Activated CD4-positive, alpha-beta memory T cell treated with anti-CD3 and anti-CD28 coated beads for 36 hours (primary cell): Measurements from ENCODE around the gene CLP1. TPM values are rescaled to one million over a fixed set of nuclear protein-coding genes. Genes with fewer than 3 reads are reported as not detected.
A peak's percentile ranks its signal among the peaks of the same experiment; 100 is the strongest.
"Not testable (repeated sequence)": the region's sequence is repeated elsewhere in the genome, so short reads cannot be mapped to it uniquely, and the experiment has no call there.

ENCODE experiments used
- CTCF ChIA-PET: fragments of 350-600 bp; sonication (Branson Sonifier 250); formaldehyde crosslinking; loops from one replicate; lab custom pipeline; 2021; ENCODE audit warnings: antibody characterized with exemption, inconsistent platforms; lab: Charles Lee
- POLR2A ChIA-PET: fragments of 350-600 bp; sonication (Branson Sonifier 250); formaldehyde crosslinking; loops from one replicate; lab custom pipeline; 2021; ENCODE audit warnings: antibody characterized with exemption; lab: Charles Lee
- DNase-seq: peaks from one replicate; pipeline ENCODE4 v3.0.0-alpha.2; 2020
- H3K27ac Mint-ChIP-seq: one replicate; pipeline ENCODE4 v1.8.0; 2021; ENCODE audit warnings: mixed read lengths
- H3K27me3 Mint-ChIP-seq: one replicate; pipeline ENCODE4 v1.8.0; 2021; ENCODE audit warnings: mixed read lengths
- H3K36me3 Mint-ChIP-seq: one replicate; pipeline ENCODE4 v1.8.0; 2021; ENCODE audit warnings: mixed read lengths
- H3K4me1 Mint-ChIP-seq: one replicate; pipeline ENCODE4 v1.8.0; 2021; ENCODE audit warnings: low read depth, mixed read lengths
- H3K4me3 Mint-ChIP-seq: one replicate; pipeline ENCODE4 v1.8.0; 2021; ENCODE audit warnings: mild to moderate bottlenecking, mixed read lengths
- H3K9me3 Mint-ChIP-seq: one replicate; pipeline ENCODE4 v1.8.0; 2021; ENCODE audit warnings: mixed read lengths
- intact Hi-C: fragments of 100-400 bp; cut with micrococcal nuclease; formaldehyde crosslinking; loops from one replicate; pipeline ENCODE4 v1.15.1; 2023
- microRNA-seq: library from miRNA; unstranded; fragments of <30 nt; microRNA quantifications from one replicate; pipeline ENCODE4 v1.2.0, GENCODE V29; 2022; ENCODE audit warnings: borderline number of aligned reads, borderline microRNAs expressed, borderline replicate concordance
- total RNA-seq, 2 experiments: library from RNA; stranded (reverse); gene quantifications; one replicate each; pipeline ENCODE4 v1.2.3, GENCODE V29; 2021

CLP1 gene
- total RNA-seq, 2 experiments from 2014 or later, result 13.9 to 15.2 TPM

DNA sequence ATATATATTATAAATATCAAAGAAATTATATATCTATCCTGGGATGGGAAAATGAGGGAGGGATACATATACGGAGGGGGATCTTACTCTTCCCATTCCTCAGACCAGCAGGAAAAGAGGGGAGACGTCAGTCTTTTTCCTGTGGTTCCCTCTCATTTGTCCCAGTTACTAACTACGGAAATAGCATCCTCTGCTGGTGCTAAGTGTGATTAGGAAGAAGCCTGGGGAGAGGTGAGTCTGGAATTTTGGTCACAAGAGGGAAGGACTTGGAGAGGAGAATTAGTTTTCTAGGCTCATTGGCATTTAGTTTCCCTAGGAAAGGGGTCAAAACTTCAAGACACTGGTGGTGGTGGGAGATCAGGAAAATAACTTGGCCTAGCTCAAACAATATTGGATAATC is 42.9 kb downstream of the CLP1 start:
- ChIA-PET CTCF (no interaction called here), POLR2A (no interaction called here)
- H3K4me3 Mint-ChIP-seq, result no peak overlapping the region
- no peaks in the 10 kb centered on the region for H3K4me1 Mint-ChIP-seq
- intact Hi-C loops, result no loop called here
- H3K27ac Mint-ChIP-seq, result no peak overlapping the region
- no peak for DNase-seq
- no peaks in the 10 kb centered on the region for H3K9me3 Mint-ChIP-seq
- H3K36me3 Mint-ChIP-seq, result peaks cover 41% of the 10 kb centered on the region
- no peaks in the 10 kb centered on the region for H3K27me3 Mint-ChIP-seq

DNA sequence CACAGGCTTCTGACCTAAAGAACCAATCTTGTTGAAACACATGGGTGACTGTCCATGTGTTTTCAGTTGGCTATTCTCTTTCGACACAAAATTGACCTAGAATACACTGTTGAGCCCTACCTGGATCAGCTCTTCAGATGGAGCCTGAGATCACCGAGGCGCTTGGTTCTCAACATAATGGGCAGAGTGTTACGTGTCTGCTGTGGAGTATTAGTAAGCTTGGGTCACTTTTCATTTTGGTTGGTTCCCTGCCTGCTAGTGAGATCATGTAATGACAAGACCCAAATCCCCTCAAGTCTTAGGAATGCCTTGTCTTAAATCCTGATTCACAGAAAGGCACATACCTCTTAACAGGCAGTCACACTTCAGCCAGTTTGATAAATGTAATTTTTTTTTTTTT is 45.8 kb downstream of the CLP1 start:
- POLR2A ChIA-PET, result no interaction called here
- DNase-seq, result no peak
- no peaks in the 10 kb centered on the region for H3K27me3 Mint-ChIP-seq
- no peaks in the 10 kb centered on the region for H3K9me3 Mint-ChIP-seq
- H3K36me3 Mint-ChIP-seq, result peaks cover 31% of the 10 kb centered on the region
- intact Hi-C loops, result no loop called here
- peaks cover 4% of the 10 kb centered on the region for H3K4me1 Mint-ChIP-seq
- no peak overlapping the region for H3K27ac Mint-ChIP-seq
- CTCF ChIA-PET, result interaction anchor here (0.8 kb wide), 1 partner anchor 176 kb away, joined by 4 read pairs; no protein-coding TSS in a partner anchor
- no peak overlapping the region for H3K4me3 Mint-ChIP-seq

DNA sequence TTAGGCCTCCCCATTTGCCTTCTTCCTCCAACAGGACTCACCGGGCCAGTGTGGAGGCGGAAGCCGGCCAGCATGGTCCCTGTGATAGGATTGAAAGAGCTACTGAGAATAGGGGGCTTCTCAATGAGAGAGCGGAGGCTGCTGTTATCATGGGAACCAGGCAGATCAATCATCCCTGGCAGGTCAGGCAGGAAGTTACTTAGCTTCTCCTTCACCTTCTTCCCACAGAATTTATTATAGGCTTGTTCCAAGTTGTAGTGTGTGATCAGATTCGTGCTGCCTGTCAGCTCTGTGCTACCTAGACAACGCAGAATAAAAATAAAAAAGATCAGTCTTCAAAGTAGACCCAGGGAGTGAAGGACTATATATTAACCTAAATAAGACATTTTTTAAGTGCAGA is 47.4 kb downstream of the CLP1 start:
- Mint-ChIP-seq H3K9me3 (no peaks in the 10 kb centered on the region), H3K27ac (no peak overlapping the region), H3K4me1 (peaks cover 17% of the 10 kb centered on the region), H3K27me3 (no peaks in the 10 kb centered on the region), H3K36me3 (peaks cover 15% of the 10 kb centered on the region), H3K4me3 (no peak overlapping the region)
- ChIA-PET CTCF (no interaction called here), POLR2A (no interaction called here)
- no peak for DNase-seq
- intact Hi-C loops, result no loop called here

DNA sequence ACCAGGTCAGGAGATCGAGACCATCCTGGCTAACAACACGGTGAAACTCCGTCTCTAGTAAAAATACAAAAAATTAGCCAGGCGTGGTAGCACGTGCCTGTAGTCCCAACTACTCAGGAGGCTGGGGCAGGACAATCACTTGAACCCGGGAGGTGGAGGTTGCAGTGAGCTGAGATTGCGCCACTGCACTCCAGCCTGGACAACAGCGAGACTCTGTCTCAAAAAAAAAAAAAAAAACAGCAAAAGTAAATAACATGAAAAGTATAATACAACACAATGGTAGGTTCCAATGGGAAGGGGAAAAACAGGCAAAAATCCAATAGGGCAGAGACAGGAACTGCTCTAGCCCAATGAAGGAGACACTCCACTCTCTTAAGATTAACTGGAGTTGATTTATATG is 47.9 kb downstream of the CLP1 start:
- H3K27ac Mint-ChIP-seq, H3K4me3 Mint-ChIP-seq, H3K9me3 Mint-ChIP-seq, CTCF ChIA-PET, intact Hi-C loops, H3K27me3 Mint-ChIP-seq, DNase-seq: not testable (repeated sequence)
- POLR2A ChIA-PET, result interaction anchor here (0.8 kb wide), 1 partner anchor 27 kb away, joined by 4 read pairs; no protein-coding TSS in a partner anchor
- peaks cover 15% of the 10 kb centered on the region for H3K36me3 Mint-ChIP-seq
- H3K4me1 Mint-ChIP-seq, result peaks cover 20% of the 10 kb centered on the region

DNA sequence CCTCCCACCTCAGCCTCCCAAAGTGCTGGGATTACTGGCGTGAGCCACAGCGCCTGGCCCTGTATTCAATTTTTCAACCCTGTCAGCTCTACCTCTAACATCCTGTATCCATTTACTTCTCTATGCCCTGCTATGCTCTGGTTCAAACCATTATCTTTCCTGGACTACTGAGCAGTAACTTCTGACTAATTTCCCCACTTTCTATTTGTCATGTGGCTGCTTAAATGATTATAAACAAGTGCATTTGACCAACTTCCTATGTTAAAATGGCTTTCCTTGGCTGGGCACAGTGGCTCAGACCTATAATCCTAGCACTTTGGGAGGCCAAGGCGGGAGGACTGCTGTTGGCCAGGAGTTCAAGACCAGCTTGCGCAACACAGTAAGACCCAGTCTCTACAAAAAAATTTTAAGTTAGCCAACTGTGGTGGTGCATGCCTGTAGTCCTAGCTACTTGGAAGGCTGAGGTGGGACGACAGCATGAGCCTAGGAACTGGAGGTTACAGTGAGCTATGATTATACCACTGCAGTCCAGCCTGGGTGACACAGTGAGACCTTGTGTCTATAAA is 52.3 kb downstream of the CLP1 start:
- ChIA-PET CTCF (interaction anchor here (1.1 to 4.9 kb wide), 4 partner anchors 32 to 141 kb away, joined by 3 to 20 read pairs (median 4); partner anchors contain the start of gene SELENOH), POLR2A (interaction anchor here (0.5 to 1.2 kb wide), 4 partner anchors 8 to 171 kb away, joined by 3 to 4 read pairs (median 3); partner anchors contain the start of gene SELENOH)
- peaks cover 2% of the 10 kb centered on the region for H3K36me3 Mint-ChIP-seq
- H3K4me3 Mint-ChIP-seq, result no peak overlapping the region
- H3K4me1 Mint-ChIP-seq, result peaks cover 50% of the 10 kb centered on the region
- intact Hi-C loops, result loop anchor here (5.0 kb wide), 2 partner anchors 283 to 303 kb away; partner anchors contain the start of gene SLC43A3
- peak; percentile 13 for DNase-seq
- peak overlapping the region; percentile 70 for H3K27ac Mint-ChIP-seq
- no peaks in the 10 kb centered on the region for H3K27me3 Mint-ChIP-seq
- no peaks in the 10 kb centered on the region for H3K9me3 Mint-ChIP-seq

Small RNA genes lying within 50 kb of the gene (microRNA-seq; reads per million reads assigned to microRNA genes)
- 93.5 reads per million, percentile 64 among the genes with 10 or more reads in this experiment for gene MIR130A

Other genes with a start within 250 kb of the CLP1 start
- 100 to 1,000 TPM; 170 to 186 TPM for gene SLC43A3, start 230.6 kb upstream of the CLP1 start, total RNA-seq
- under 1 TPM; 0.36 to 0.51 TPM for gene RTN4RL2, start 197.2 kb upstream of the CLP1 start, total RNA-seq
- gene SLC43A1, start 142.1 kb upstream of the CLP1 start, total RNA-seq, result 10 to 100 TPM; 23.1 to 23.3 TPM
- 100 to 1,000 TPM; 131 to 134 TPM for gene TIMM10, start 127.0 kb upstream of the CLP1 start, total RNA-seq
- gene SMTNL1, start 120.2 kb upstream of the CLP1 start, total RNA-seq, result not detected
- gene UBE2L6, start 90.1 kb upstream of the CLP1 start, total RNA-seq, result 100 to 1,000 TPM; 152 to 162 TPM
- gene SERPING1, start 60.1 kb upstream of the CLP1 start, total RNA-seq, result under 1 TPM in 1 of 2 experiments, not detected in 1; 0.43 TPM
- under 1 TPM; 0.43 to 0.73 TPM for gene YPEL4, start 7.8 kb upstream of the CLP1 start, total RNA-seq
- 10 to 100 TPM; 56.8 to 65.5 TPM for gene ZDHHC5, start 10.4 kb downstream of the CLP1 start, total RNA-seq
- gene MED19, start 54.5 kb downstream of the CLP1 start, total RNA-seq, result 10 to 100 TPM; 12.9 to 14.1 TPM
- 10 to 100 TPM; 54.9 to 57.2 TPM for gene TMX2, start 54.8 kb downstream of the CLP1 start, total RNA-seq
- 100 to 1,000 TPM; 235 to 252 TPM for gene SELENOH, start 83.7 kb downstream of the CLP1 start, total RNA-seq
- not detected for gene BTBD18, start 94.1 kb downstream of the CLP1 start, total RNA-seq
- gene CTNND1, start 104.0 kb downstream of the CLP1 start, total RNA-seq, result 1 to 10 TPM; 3.5 to 4.4 TPM